PC-3 (cell line): ENCODE results near the gene CDH4. TPM values are rescaled to one million over a fixed set of nuclear protein-coding genes. Genes with fewer than 3 reads are reported as not detected.

Experiments
- ATAC-seq: fragments of 200-7000 bp; cut with Tn5 transposase; 2 replicates; pipeline ENCODE4 v1.9.1; 2020; ENCODE audit warnings: mild to moderate bottlenecking, moderate library complexity
- BruUV-seq: library from RNA; stranded (reverse); fragments of 400-500 nt; replicated peaks from 2 replicates; lab custom pipeline; 2021; lab: Mats Ljungman, UMichigan
- CTCF ChIA-PET: fragments of 300-600 bp; sonication (Branson Sonifier 250); formaldehyde crosslinking; loops from one replicate; lab custom pipeline; 2022; ENCODE audit warnings: antibody characterized with exemption; lab: Charles Lee
- POLR2A ChIA-PET: fragments of 300-600 bp; sonication (Branson Sonifier 250); formaldehyde crosslinking; loops from one replicate; lab custom pipeline; 2022; ENCODE audit warnings: antibody characterized with exemption; ENCODE audit not compliant: unreplicated experiment; lab: Charles Lee
- DNase-seq: peaks from one replicate; pipeline ENCODE4 v3.0.0-alpha.2; 2015
- H2AFZ ChIP-seq: fragments of 300-600 bp; sonication (generic); 2 replicates; pipeline ENCODE4 v1.6.0; 2016; ENCODE audit warnings: antibody characterized with exemption, low read length
- H3F3A ChIP-seq: fragments of 300-600 bp; sonication (generic); one replicate; pipeline ENCODE4 v1.6.0; 2017; ENCODE audit warnings: antibody characterized with exemption, low read length, control low read depth, mild to moderate bottlenecking; ENCODE audit not compliant: unreplicated experiment
- H3K27ac ChIP-seq: fragments of 300-600 bp; sonication (generic); 2 replicates; pipeline ENCODE4 v1.5.1; 2016; ENCODE audit warnings: mild to moderate bottlenecking, low read length
- H3K27me3 ChIP-seq: fragments of 300-600 bp; sonication (generic); 2 replicates; pipeline ENCODE4 v1.6.1; 2016; ENCODE audit warnings: low read length, mixed read lengths
- H3K36me3 ChIP-seq: fragments of 300-600 bp; sonication (generic); 2 replicates; pipeline ENCODE4 v1.6.1; 2016; ENCODE audit warnings: low read depth, mixed run types, low read length, mixed read lengths
- H3K4me1 ChIP-seq: fragments of 300-600 bp; sonication (generic); 2 replicates; pipeline ENCODE4 v1.5.1; 2016; ENCODE audit warnings: low read length; ENCODE audit not compliant: insufficient read depth
- H3K4me2 ChIP-seq: fragments of 300-600 bp; sonication (generic); 2 replicates; pipeline ENCODE4 v1.6.0; 2016; ENCODE audit warnings: low read length
- H3K4me3 ChIP-seq: fragments of 300-600 bp; sonication (generic); 2 replicates; pipeline ENCODE4 v1.5.1; 2016; ENCODE audit warnings: mild to moderate bottlenecking, low read length, mixed read lengths
- H3K79me2 ChIP-seq: fragments of 300-600 bp; sonication (generic); 2 replicates; pipeline ENCODE4 v1.6.1; 2017; ENCODE audit warnings: low read length, mixed read lengths
- H3K9ac ChIP-seq: fragments of 300-600 bp; sonication (generic); 2 replicates; pipeline ENCODE4 v1.6.0; 2016; ENCODE audit warnings: mild to moderate bottlenecking, low read length
- H3K9me2 ChIP-seq: fragments of 300-600 bp; sonication (generic); replicated peaks from 2 replicates; pipeline ENCODE4 v1.6.1; 2016; ENCODE audit warnings: mixed run types, low read length, mixed read lengths
- H3K9me3 ChIP-seq: fragments of 300-600 bp; sonication (generic); 2 replicates; pipeline ENCODE4 v1.6.1; 2016; ENCODE audit warnings: low read length, mixed read lengths
- H4K20me1 ChIP-seq: fragments of 300-600 bp; sonication (generic); 2 replicates; pipeline ENCODE4 v1.6.1; 2016; ENCODE audit warnings: low read length, mixed read lengths
- CTCF ChIP-seq: fragments of 300-600 bp; sonication (generic); conservative IDR thresholded peaks from 2 replicates; pipeline ENCODE4 v1.5.1; 2017; ENCODE audit warnings: antibody characterized with exemption, low read depth, mild to moderate bottlenecking, low read length
- EZH2 ChIP-seq: fragments of 300-600 bp; sonication (generic); IDR thresholded peaks from one replicate; pipeline ENCODE4 v1.6.1; 2017; ENCODE audit warnings: antibody characterized with exemption, mild to moderate bottlenecking, low read length; ENCODE audit not compliant: unreplicated experiment
- EZH2phosphoT487 ChIP-seq: fragments of 300-600 bp; sonication (generic); IDR thresholded peaks from 2 replicates; pipeline ENCODE4 v1.6.1; 2018; ENCODE audit warnings: mild to moderate bottlenecking, antibody characterized with exemption, low read length, borderline replicate concordance
- intact Hi-C: fragments of 100-400 bp; cut with micrococcal nuclease; formaldehyde crosslinking; loops from 2 replicates; pipeline ENCODE4 v1.9.0; 2023
- total RNA-seq: library from RNA; depleted of rRNA; stranded (reverse); fragments of >200 nt; gene quantifications from 2 replicates; pipeline ENCODE4 v1.2.3, GENCODE V29; 2014

The CDH4 gene
- total RNA-seq, 1 experiment from 2014 or later = not detected

- Histone ChIP-seq H2AFZ (no peak overlapping the region), H3K27ac (no peak overlapping the region), H3K9ac (no peak overlapping the region), H4K20me1 (no peaks in the 10 kb centered on the region), H3K9me3 (no peaks in the 10 kb centered on the region), H3K27me3 (peaks cover 48% of the 10 kb centered on the region), H3K79me2 (no peaks in the 10 kb centered on the region), H3K4me3 (no peak overlapping the region), H3K4me1 (no peaks in the 10 kb centered on the region), H3K4me2 (no peak overlapping the region), H3F3A (no peaks in the 10 kb centered on the region), H3K9me2 (no peaks in the 10 kb centered on the region), H3K36me3 (no peaks in the 10 kb centered on the region)
- TF ChIP-seq EZH2 (no peak), CTCF (no peak)
- ChIA-PET CTCF (no interaction called here), POLR2A (no interaction called here)
- intact Hi-C loops = no loop called here
- BruUV-seq = no TSS peak
- ATAC-seq = no peak
- no peak for DNase-seq
Measured at GRCh38 chr20:61719691-61720347, 467.8 kb downstream of the CDH4 start.

- intact Hi-C loops = no loop called here
- H3K79me2 ChIP-seq = no peaks in the 10 kb centered on the region
- POLR2A ChIA-PET = no interaction called here
Measured at GRCh38 chr20:61720348-61720696, 468.3 kb downstream of the CDH4 start.

More at GRCh38 chr20:61720348-61720696, 468.3 kb downstream of the CDH4 start:
- Histone ChIP-seq H3K27me3 (peaks cover 48% of the 10 kb centered on the region), H2AFZ (no peak overlapping the region), H3K36me3 (no peaks in the 10 kb centered on the region), H3K9me2 (no peaks in the 10 kb centered on the region), H3K4me1 (no peaks in the 10 kb centered on the region), H4K20me1 (no peaks in the 10 kb centered on the region), H3K4me2 (no peak overlapping the region), H3K9me3 (no peaks in the 10 kb centered on the region), H3K27ac (no peak overlapping the region), H3F3A (no peaks in the 10 kb centered on the region), H3K4me3 (no peak overlapping the region), H3K9ac (no peak overlapping the region)
- no TSS peak for BruUV-seq
- CTCF ChIA-PET = no interaction called here
- no peak for TF ChIP-seq EZH2
- TF ChIP-seq EZH2phosphoT487 = no peak
- no peak for TF ChIP-seq CTCF
- DNase-seq (no peak), ATAC-seq (no peak)
